T-cell (primary cell): Measurements from ENCODE around the gene CREB1. TPM values are rescaled to one million over a fixed set of nuclear protein-coding genes. Genes with fewer than 3 reads are reported as not detected.

Source experiments
- ATAC-seq, 4 experiments: fragments of 200-7000 bp in 3 of 4; fragments of 150-1000 bp in 1 of 4; cut with Tn5 transposase; replicated peaks in 1 of 4; 1 replicate in 3 of 4; 2 replicates in 1 of 4; pipeline ENCODE4 v1.10.0; 2021; ENCODE audit warnings: moderate library complexity in 3 of 4, mild to moderate bottlenecking in 2 of 4, moderate number of reproducible peaks in 1 of 4
- CTCF ChIA-PET, 2 donors: fragments of 300-600 bp; sonication (Branson Sonifier 250); formaldehyde crosslinking; loops; one replicate each; lab custom pipeline; 2022; ENCODE audit warnings: antibody characterized with exemption in 2 of 2; lab: Charles Lee
- POLR2A ChIA-PET, 2 donors: fragments of 300-600 bp; sonication (Branson Sonifier 250); formaldehyde crosslinking; loops; one replicate each; lab custom pipeline; 2022; ENCODE audit warnings: antibody characterized with exemption in 2 of 2; lab: Charles Lee
- DNase-seq, 35 experiments: peaks; one replicate each; pipeline versions ENCODE4 v3.0.0 to v3.0.0-alpha.2; 2013 to 2023
- H3K27ac ChIP-seq: one replicate; pipeline ENCODE4 v1.5.1; 2013; ENCODE audit warnings: low read length
- H3K27me3 ChIP-seq, 2 experiments: replicated peaks in 1 of 2; 1 replicate in 1 of 2; 2 replicates in 1 of 2; pipeline versions ENCODE4 v1.6.1 to v1.7.0; 2013; ENCODE audit warnings: low read length in 1 of 2, mixed read lengths in 1 of 2; ENCODE audit not compliant: control insufficient read depth in 2 of 2, insufficient read depth in 2 of 2; ENCODE audit errors: extremely low read depth in 1 of 2
- H3K36me3 ChIP-seq, 2 donors: 1 replicate in 1 of 2; 2 replicates in 1 of 2; pipeline versions ENCODE4 v1.6.1 to v1.7.0; 2013; ENCODE audit warnings: low read length in 1 of 2; ENCODE audit not compliant: control insufficient read depth in 2 of 2, insufficient read depth in 1 of 2; ENCODE audit errors: extremely low read depth in 1 of 2
- H3K4me1 ChIP-seq, 2 experiments: 1 replicate in 1 of 2; 2 replicates in 1 of 2; pipeline versions ENCODE4 v1.6.1 to v1.7.0; 2013; ENCODE audit warnings: low read length in 2 of 2, mixed read lengths in 1 of 2; ENCODE audit not compliant: insufficient read depth in 2 of 2, control insufficient read depth in 1 of 2; ENCODE audit errors: extremely low read depth in 1 of 2
- H3K4me3 ChIP-seq, 2 donors: 1 replicate in 1 of 2; 2 replicates in 1 of 2; pipeline versions ENCODE4 v1.5.1 to v1.7.0; 2013; ENCODE audit warnings: mild to moderate bottlenecking in 2 of 2, low read length in 1 of 2, moderate library complexity in 1 of 2; ENCODE audit not compliant: control insufficient read depth in 1 of 2; ENCODE audit errors: extremely low read depth in 1 of 2
- H3K9me3 ChIP-seq: 2 replicates; pipeline ENCODE4 v1.7.0; 2013
- H3K27ac Mint-ChIP-seq, 2 donors: one replicate each; pipeline ENCODE4 v1.8.0; 2020 to 2021; ENCODE audit warnings: mild to moderate bottlenecking in 2 of 2, mixed read lengths in 2 of 2
- H3K27me3 Mint-ChIP-seq, 2 donors: one replicate each; pipeline ENCODE4 v1.8.0; 2021 to 2022; ENCODE audit warnings: mixed read lengths in 2 of 2
- H3K36me3 Mint-ChIP-seq: one replicate; pipeline ENCODE4 v1.8.0; 2021; ENCODE audit warnings: mixed read lengths
- H3K4me1 Mint-ChIP-seq, 3 donors: one replicate each; pipeline ENCODE4 v1.8.0; 2020 to 2022; ENCODE audit warnings: mixed read lengths in 3 of 3, mild to moderate bottlenecking in 1 of 3
- H3K4me3 Mint-ChIP-seq, 3 donors: one replicate each; pipeline ENCODE4 v1.8.0; 2020 to 2022; ENCODE audit warnings: mild to moderate bottlenecking in 3 of 3, mixed read lengths in 3 of 3, moderate library complexity in 3 of 3
- H3K9me3 Mint-ChIP-seq, 3 donors: one replicate each; pipeline ENCODE4 v1.8.0; 2020 to 2022; ENCODE audit warnings: mixed read lengths in 3 of 3
- WGBS: methylation state at CpG from one replicate; pipeline ENCODE4 v1.1.5; 2013; ENCODE audit warnings: missing lambda C conversion rate; ENCODE audit not compliant: insufficient coverage; 5-methylcytosine and 5-hydroxymethylcytosine counted together
- total RNA-seq, 35 experiments: library from RNA in 6 of 35; stranded (reverse) in 6 of 35; fragments of 120-200 nt in 1 of 35; gene quantifications; one replicate each; pipeline versions ENCODE4 v1.2.1 to v1.2.4 and lab custom pipeline; 2013 to 2026

CREB1 gene
- total RNA-seq, 5 donors from 2014 or later (not counting 1 experiment from before 2014, with no cell fraction given), result 94.0 to 118 (median 100) TPM

DNA sequence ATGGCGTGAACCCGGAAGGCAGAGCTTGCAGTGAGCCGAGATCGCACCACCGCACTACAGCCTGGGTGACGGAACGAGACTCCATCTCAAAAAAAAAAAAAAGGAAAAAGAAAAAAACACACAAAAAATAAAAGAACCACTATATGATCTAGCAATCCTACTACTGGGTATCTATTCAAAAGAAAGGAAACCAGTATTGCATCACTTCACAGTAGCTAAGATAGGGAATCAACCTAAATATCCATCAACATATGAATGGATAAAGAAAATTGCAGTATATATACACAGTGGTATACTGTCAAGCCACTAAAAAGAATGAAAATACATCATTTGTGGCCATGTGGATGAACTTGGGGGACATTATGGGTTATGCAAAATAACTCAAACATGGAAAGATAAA lies 57.5 kb downstream of the CREB1 start:
- Mint-ChIP-seq H3K36me3 (peaks cover 86% of the 10 kb centered on the region), H3K4me3 (no peak overlapping the region), H3K27me3 (no peaks in the 10 kb centered on the region), H3K27ac (peak overlapping the region in 1 of 2 donors; percentile 21), H3K4me1 (peaks cover 12 to 19% (median 18%) of the 10 kb centered on the region in 3 donors), H3K9me3 (peaks cover 0 to 5% (median 2%) of the 10 kb centered on the region in 3 donors)
- Histone ChIP-seq H3K9me3 (no peaks in the 10 kb centered on the region), H3K4me1 (no peaks in the 10 kb centered on the region), H3K27ac (no peak overlapping the region), H3K27me3 (no peaks in the 10 kb centered on the region), H3K4me3 (no peak overlapping the region), H3K36me3 (peaks cover 4 to 48% of the 10 kb centered on the region in 2 donors)
- DNase-seq, result no peak
- ChIA-PET POLR2A (interaction anchor here in 1 of 2 donors (0.7 kb wide), 1 partner anchor 1579 kb away, joined by 3 read pairs; no protein-coding TSS in a partner anchor), CTCF (no interaction called here)
- WGBS, result no CpG with 5 or more reads among the region's 7 CpGs
- ATAC-seq, result no peak

DNA sequence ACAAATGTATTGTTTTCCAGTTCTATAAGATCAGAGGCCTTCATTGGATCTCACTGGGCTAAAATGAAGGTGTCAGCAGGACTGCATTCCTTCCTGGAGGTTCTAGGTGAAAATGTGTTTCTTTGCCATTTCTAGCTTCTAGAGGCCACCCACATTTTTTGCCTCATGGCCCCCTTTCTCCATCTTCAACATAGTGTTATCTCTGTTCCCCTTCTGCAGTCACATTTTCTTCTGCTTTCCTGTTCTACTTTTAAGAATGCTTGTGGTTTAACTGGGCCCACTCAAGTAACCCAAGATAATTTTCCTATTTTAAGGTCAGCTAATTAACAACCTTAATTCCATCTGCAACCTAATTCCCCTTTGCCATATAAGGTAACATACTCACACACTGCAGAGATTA lies 59.4 kb downstream of the CREB1 start:
- ChIA-PET POLR2A (no interaction called here), CTCF (interaction anchor here (0.6 to 1.4 kb wide), 3 partner anchors 10 to 345 kb away, joined by 3 to 6 read pairs (median 3); no protein-coding TSS in a partner anchor)
- H3K27ac ChIP-seq, result no peak overlapping the region
- DNase-seq (no peak), ATAC-seq (no peak)
- H3K9me3 Mint-ChIP-seq, result peaks cover 0 to 5% (median 4%) of the 10 kb centered on the region in 3 donors
- no peaks in the 10 kb centered on the region for H3K27me3 ChIP-seq
- H3K4me1 Mint-ChIP-seq, result peaks cover 12 to 19% (median 18%) of the 10 kb centered on the region in 3 donors
- H3K36me3 ChIP-seq, result peaks cover 6 to 46% of the 10 kb centered on the region in 2 donors
- H3K4me3 ChIP-seq, result no peak overlapping the region
- H3K4me1 ChIP-seq, result no peaks in the 10 kb centered on the region
- H3K36me3 Mint-ChIP-seq, result peaks cover 84% of the 10 kb centered on the region
- H3K27me3 Mint-ChIP-seq, result no peaks in the 10 kb centered on the region
- H3K9me3 ChIP-seq, result no peaks in the 10 kb centered on the region
- H3K27ac Mint-ChIP-seq, result peak overlapping the region; percentile 20 to 24
- H3K4me3 Mint-ChIP-seq, result no peak overlapping the region

DNA sequence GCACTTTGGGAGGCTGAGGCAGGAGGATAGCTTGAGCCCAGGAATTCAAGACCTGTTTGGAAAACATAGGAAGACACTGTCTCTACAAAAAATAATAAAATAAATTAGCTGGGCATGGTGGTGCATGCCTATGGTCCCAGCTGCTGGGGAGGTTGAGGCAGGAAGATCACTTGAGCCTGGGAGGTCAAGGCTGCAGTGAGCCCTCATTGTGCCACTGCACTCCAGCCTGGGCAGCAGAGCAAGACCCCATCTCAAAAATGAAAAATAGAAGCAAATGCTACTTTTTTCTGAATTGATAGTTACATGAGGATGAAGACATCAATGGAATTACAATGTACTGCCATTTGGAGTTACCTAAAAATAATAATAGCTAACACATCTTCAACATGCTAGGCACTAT lies 63.5 kb downstream of the CREB1 start:
- ChIA-PET POLR2A (interaction anchor here in 1 of 2 donors (0.7 kb wide), 1 partner anchor 14 kb away, joined by 3 read pairs; no protein-coding TSS in a partner anchor), CTCF (interaction anchor here in 1 of 2 donors (0.7 to 1.1 kb wide), 2 partner anchors 32 to 100 kb away, joined by 3 read pairs; partner anchors contain the start of gene METTL21A)
- Mint-ChIP-seq H3K27ac (no peak overlapping the region), H3K9me3 (peaks cover 0 to 5% (median 4%) of the 10 kb centered on the region in 3 donors), H3K4me3 (no peak overlapping the region), H3K36me3 (peaks cover 69% of the 10 kb centered on the region), H3K27me3 (no peaks in the 10 kb centered on the region), H3K4me1 (peaks cover 11 to 14% (median 12%) of the 10 kb centered on the region in 3 donors)
- no peak for ATAC-seq
- Histone ChIP-seq H3K27me3 (no peaks in the 10 kb centered on the region), H3K27ac (no peak overlapping the region), H3K9me3 (no peaks in the 10 kb centered on the region), H3K4me3 (no peak overlapping the region), H3K36me3 (peaks cover 13 to 46% of the 10 kb centered on the region in 2 donors), H3K4me1 (no peaks in the 10 kb centered on the region)
- DNase-seq, result no peak

DNA sequence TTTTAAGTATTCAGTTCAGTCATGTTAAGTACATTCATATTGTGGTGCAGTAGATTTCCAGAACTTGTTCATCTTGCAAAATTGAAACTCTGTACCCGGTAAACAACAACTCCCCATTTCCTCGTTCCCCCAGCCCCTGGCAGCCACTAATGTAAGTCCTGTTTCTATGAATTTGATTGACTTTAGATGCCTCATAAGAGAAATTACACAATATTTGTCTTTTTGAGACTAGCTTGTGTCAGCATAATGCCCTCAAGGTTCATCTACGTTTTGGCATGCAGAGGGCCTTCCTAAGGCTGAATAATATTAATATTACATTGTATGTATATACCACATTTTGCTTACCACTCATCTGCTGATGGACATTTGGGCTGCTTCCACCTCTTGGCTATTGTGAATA lies 64.5 kb downstream of the CREB1 start:
- no peak for DNase-seq
- peaks cover 59% of the 10 kb centered on the region for H3K36me3 Mint-ChIP-seq
- ChIA-PET POLR2A (interaction anchor here in 1 of 2 donors (0.7 kb wide), 1 partner anchor 13 kb away, joined by 3 read pairs; no protein-coding TSS in a partner anchor), CTCF (interaction anchor here (0.6 to 1.1 kb wide), 3 partner anchors 31 to 452 kb away, joined by 3 to 4 read pairs (median 3); partner anchors contain the start of gene METTL21A (in 1 of the 2))
- peaks cover 10 to 11% (median 11%) of the 10 kb centered on the region in 3 donors for H3K4me1 Mint-ChIP-seq
- Histone ChIP-seq H3K27ac (no peak overlapping the region), H3K4me1 (no peaks in the 10 kb centered on the region), H3K4me3 (no peak overlapping the region), H3K27me3 (no peaks in the 10 kb centered on the region), H3K9me3 (no peaks in the 10 kb centered on the region), H3K36me3 (peaks cover 13 to 41% of the 10 kb centered on the region in 2 donors)
- WGBS, result no CpG with 5 or more reads among the region's 3 CpGs
- peak overlapping the region in 1 of 2 donors; percentile 66 for H3K27ac Mint-ChIP-seq
- H3K9me3 Mint-ChIP-seq, result peaks cover 0 to 5% (median 4%) of the 10 kb centered on the region in 3 donors
- no peak overlapping the region for H3K4me3 Mint-ChIP-seq
- no peaks in the 10 kb centered on the region for H3K27me3 Mint-ChIP-seq
- ATAC-seq, result no peak

DNA sequence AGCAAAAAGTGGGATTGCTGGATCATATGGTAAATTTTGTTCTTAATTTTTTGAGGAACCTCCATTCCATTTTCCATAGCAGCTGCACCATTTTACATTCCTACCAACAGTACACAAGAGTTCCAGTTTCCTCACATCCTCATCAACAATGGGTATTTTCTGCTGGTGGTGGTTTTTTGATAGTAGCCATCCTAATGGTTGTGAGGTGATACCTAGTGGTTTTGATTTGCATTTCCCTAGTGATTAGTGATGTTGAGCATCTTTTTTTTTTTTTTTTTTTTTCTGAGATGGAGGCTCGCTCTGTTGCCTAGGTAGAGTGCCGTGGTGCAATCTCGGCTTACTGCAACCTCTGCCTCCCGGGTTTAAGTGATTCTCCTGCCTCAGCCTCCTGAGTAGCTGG lies 65.0 kb downstream of the CREB1 start:
- ATAC-seq (no peak), DNase-seq (no peak)
- Mint-ChIP-seq H3K27ac (peak overlapping the region in 1 of 2 donors; percentile 52), H3K4me1 (peaks cover 10 to 14% (median 13%) of the 10 kb centered on the region in 3 donors), H3K36me3 (peaks cover 58% of the 10 kb centered on the region), H3K9me3 (peaks cover 0 to 5% (median 4%) of the 10 kb centered on the region in 3 donors), H3K4me3 (no peak overlapping the region), H3K27me3 (no peaks in the 10 kb centered on the region)
- Histone ChIP-seq H3K36me3 (peaks cover 13 to 40% of the 10 kb centered on the region in 2 donors), H3K27ac (no peak overlapping the region), H3K4me1 (no peaks in the 10 kb centered on the region), H3K27me3 (no peaks in the 10 kb centered on the region), H3K9me3 (no peaks in the 10 kb centered on the region), H3K4me3 (no peak overlapping the region)
- POLR2A ChIA-PET, result no interaction called here
- no CpG with 5 or more reads among the region's 4 CpGs for WGBS
- CTCF ChIA-PET, result interaction anchor here in 1 of 2 donors (0.6 kb wide), 1 partner anchor 452 kb away, joined by 4 read pairs; no protein-coding TSS in a partner anchor

DNA sequence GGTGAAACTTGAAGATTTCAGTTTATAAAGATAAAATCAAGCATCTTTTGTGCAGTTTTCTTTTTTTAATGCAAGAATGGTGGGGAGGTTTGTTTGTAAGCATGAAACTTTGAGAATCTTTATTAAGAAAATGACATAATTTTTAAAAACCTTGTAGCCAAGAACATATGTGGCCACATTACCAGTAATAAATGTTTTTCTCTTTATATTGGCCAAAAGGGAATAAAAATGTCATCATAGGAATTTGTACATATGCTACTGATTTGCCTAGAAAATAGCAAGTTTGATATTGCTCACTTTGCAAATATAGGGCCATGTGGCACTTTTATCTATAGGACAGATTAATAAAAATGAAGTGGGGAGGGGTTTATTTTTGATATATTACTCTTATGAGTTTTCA lies 69.9 kb downstream of the CREB1 start:
- Mint-ChIP-seq H3K4me1 (peaks cover 8 to 28% (median 28%) of the 10 kb centered on the region in 3 donors), H3K27me3 (no peaks in the 10 kb centered on the region), H3K9me3 (no peaks in the 10 kb centered on the region), H3K27ac (peak overlapping the region; percentile 19 to 24), H3K36me3 (peaks cover 21% of the 10 kb centered on the region), H3K4me3 (no peak overlapping the region)
- Histone ChIP-seq H3K4me1 (no peaks in the 10 kb centered on the region), H3K27me3 (no peaks in the 10 kb centered on the region), H3K36me3 (peaks cover 10 to 16% of the 10 kb centered on the region in 2 donors), H3K4me3 (no peak overlapping the region), H3K9me3 (no peaks in the 10 kb centered on the region), H3K27ac (no peak overlapping the region)
- no peak for DNase-seq
- ATAC-seq, result no peak
- CTCF ChIA-PET, result interaction anchor here in 1 of 2 donors (0.6 kb wide), 2 partner anchors 10 to 11 kb away, joined by 3 read pairs; no protein-coding TSS in a partner anchor
- POLR2A ChIA-PET, result no interaction called here
